IMR-90 (cell line): ENCODE measurements around the gene HAUS7. TPM values are rescaled to one million over a fixed set of nuclear protein-coding genes. Genes with fewer than 3 reads are reported as not detected.
A peak's percentile ranks its signal among the peaks of the same experiment; 100 is the strongest.

Experiments
- ATAC-seq: fragments of 200-7000 bp; cut with Tn5 transposase; 2 replicates; pipeline ENCODE4 v1.9.1; 2020; ENCODE audit warnings: low read depth, mild to moderate bottlenecking, moderate library complexity
- BruUV-seq: library from RNA; stranded (reverse); fragments of 400-500 nt; replicated peaks from 2 replicates; lab custom pipeline; 2021; lab: Mats Ljungman, UMichigan
- CTCF ChIA-PET: fragments of 300-600 bp; formaldehyde crosslinking; extraction: SDS; loops from one replicate; lab custom pipeline; 2021; ENCODE audit warnings: antibody characterized with exemption; lab: Yijun Ruan, JAX
- POLR2A ChIA-PET: fragments of 300-600 bp; sonication (Branson Sonifier 250); formaldehyde crosslinking; loops from one replicate; lab custom pipeline; 2022; ENCODE audit warnings: antibody characterized with exemption; ENCODE audit not compliant: unreplicated experiment; lab: Charles Lee
- DNase-seq: peaks from one replicate; pipeline ENCODE4 v3.0.0; 2013
- H2AFZ ChIP-seq: replicated peaks from 2 replicates; pipeline ENCODE3; 2013; ENCODE audit warnings: low read length, mild to moderate bottlenecking; ENCODE audit not compliant: poor library complexity
- H2AK5ac ChIP-seq: 2 replicates; pipeline ENCODE4 v1.6.1; 2013; ENCODE audit warnings: low read depth, low read length, inconsistent platforms
- H2AK9ac ChIP-seq: replicated peaks from 2 replicates; pipeline ENCODE3; 2013; ENCODE audit warnings: mild to moderate bottlenecking, low read depth, low read length, moderate library complexity; ENCODE audit not compliant: poor library complexity
- H2BK120ac ChIP-seq: 2 replicates; pipeline ENCODE4 v1.6.1; 2013; ENCODE audit warnings: low read depth, low read length, inconsistent platforms
- H2BK15ac ChIP-seq: 3 replicates; pipeline ENCODE4 v1.6.1; 2013; ENCODE audit warnings: low read depth, low read length, inconsistent platforms
- H2BK20ac ChIP-seq: 2 replicates; pipeline ENCODE4 v1.6.1; 2013; ENCODE audit warnings: low read depth, mild to moderate bottlenecking, inconsistent platforms, low read length, moderate library complexity
- H2BK5ac ChIP-seq: 2 replicates; pipeline ENCODE4 v1.6.1; 2013; ENCODE audit warnings: mild to moderate bottlenecking, low read depth, low read length, inconsistent platforms; ENCODE audit not compliant: poor library complexity, severe bottlenecking
- H3K14ac ChIP-seq: replicated peaks from 2 replicates; pipeline ENCODE4 v1.6.1; 2013; ENCODE audit warnings: low read depth, low read length, inconsistent platforms
- H3K18ac ChIP-seq: 2 replicates; pipeline ENCODE4 v1.6.1; 2013; ENCODE audit warnings: low read depth, low read length, control low read depth
- H3K23ac ChIP-seq: 2 replicates; pipeline ENCODE4 v1.6.1; 2013; ENCODE audit warnings: low read depth, low read length, inconsistent platforms
- H3K27ac ChIP-seq: 2 replicates; pipeline ENCODE4 v1.5.1; 2013; ENCODE audit warnings: mild to moderate bottlenecking, control low read depth, low read length; ENCODE audit not compliant: insufficient read depth
- H3K27me3 ChIP-seq: 2 replicates; pipeline ENCODE4 v1.6.1; 2013; ENCODE audit warnings: low read length; ENCODE audit not compliant: control insufficient read depth, insufficient read depth
- H3K36me3 ChIP-seq: 2 replicates; pipeline ENCODE4 v1.6.1; 2013; ENCODE audit warnings: low read length, mixed read lengths; ENCODE audit not compliant: control insufficient read depth, insufficient read depth
- H3K4ac ChIP-seq: 2 replicates; pipeline ENCODE4 v1.6.1; 2013; ENCODE audit warnings: low read depth, low read length, inconsistent platforms
- H3K4me1 ChIP-seq: 2 replicates; pipeline ENCODE4 v1.6.1; 2013; ENCODE audit warnings: low read length, mixed read lengths; ENCODE audit not compliant: control insufficient read depth, insufficient read depth
- H3K4me2 ChIP-seq: 2 replicates; pipeline ENCODE4 v1.6.1; 2013; ENCODE audit warnings: low read depth, mild to moderate bottlenecking, control low read depth, low read length, moderate library complexity
- H3K4me3 ChIP-seq: 2 replicates; pipeline ENCODE4 v1.5.1; 2013; ENCODE audit warnings: low read depth, mild to moderate bottlenecking, control low read depth, low read length, moderate library complexity; ENCODE audit not compliant: insufficient read depth
- H3K56ac ChIP-seq: 2 replicates; pipeline ENCODE4 v1.6.1; 2013; ENCODE audit warnings: low read length, inconsistent platforms; ENCODE audit not compliant: insufficient read depth; ENCODE audit errors: extremely low read depth
- H3K79me1 ChIP-seq, 2 experiments: 2 replicates each; pipeline ENCODE4 v1.6.1; 2013; ENCODE audit warnings: low read length in 2 of 2, inconsistent platforms in 1 of 2, low read depth in 1 of 2
- H3K9ac ChIP-seq: 2 replicates; pipeline ENCODE4 v1.6.1; 2013; ENCODE audit warnings: low read depth, low read length, control low read depth
- H3K9me1 ChIP-seq: 2 replicates; pipeline ENCODE4 v1.6.1; 2013; ENCODE audit warnings: low read length, inconsistent platforms; ENCODE audit not compliant: insufficient read depth
- H3K9me3 ChIP-seq: 2 replicates; pipeline ENCODE4 v1.6.1; 2013; ENCODE audit warnings: low read length; ENCODE audit not compliant: control insufficient read depth, insufficient read depth
- H4K20me1 ChIP-seq: 2 replicates; pipeline ENCODE4 v1.6.1; 2013; ENCODE audit warnings: low read length, inconsistent platforms; ENCODE audit not compliant: insufficient read depth
- H4K5ac ChIP-seq: 2 replicates; pipeline ENCODE4 v1.6.1; 2013; ENCODE audit warnings: mild to moderate bottlenecking, low read depth, low read length, control low read depth
- H4K8ac ChIP-seq, 2 experiments: 2 replicates each; pipeline ENCODE4 v1.6.1; 2013; ENCODE audit warnings: low read depth in 2 of 2, low read length in 2 of 2, control low read depth in 1 of 2, inconsistent platforms in 1 of 2
- H4K91ac ChIP-seq: 2 replicates; pipeline ENCODE4 v1.6.1; 2013; ENCODE audit warnings: low read depth, low read length, inconsistent platforms; ENCODE audit not compliant: insufficient read depth
- BHLHE40 ChIP-seq: fragments of 150-350 bp; IDR thresholded peaks from 2 replicates; pipeline ENCODE4 v1.6.1; 2016; ENCODE audit warnings: mild to moderate bottlenecking, low read depth, low read length
- CEBPB ChIP-seq: IDR thresholded peaks from 2 replicates; pipeline ENCODE4 v1.6.1; 2012; ENCODE audit warnings: low read depth, low read length, improper control_type of control experiment
- CTCF ChIP-seq: conservative IDR thresholded peaks from 2 replicates; pipeline ENCODE4 v1.5.1; 2012; ENCODE audit warnings: mild to moderate bottlenecking, low read depth, low read length, improper control_type of control experiment
- ELK1 ChIP-seq: fragments of 150-350 bp; IDR thresholded peaks from 2 replicates; pipeline ENCODE4 v1.6.1; 2016; ENCODE audit warnings: low read depth, mild to moderate bottlenecking, low read length, moderate library complexity, borderline replicate concordance
- FOS ChIP-seq: fragments of 150-350 bp; IDR thresholded peaks from 2 replicates; pipeline ENCODE4 v1.6.1; 2016; ENCODE audit warnings: low read depth, low read length
- MAFK ChIP-seq: IDR thresholded peaks from 2 replicates; pipeline ENCODE4 v1.6.1; 2012; ENCODE audit warnings: low read depth, low read length, improper control_type of control experiment
- MAZ ChIP-seq: IDR thresholded peaks from 2 replicates; pipeline ENCODE4 v1.6.1; 2012; ENCODE audit warnings: low read depth, mild to moderate bottlenecking, low read length, improper control_type of control experiment, moderate library complexity, borderline replicate concordance
- NFE2L2 ChIP-seq: fragments of 150-350 bp; IDR thresholded peaks from 2 replicates; pipeline ENCODE4 v1.6.1; 2016; ENCODE audit warnings: low read depth, mild to moderate bottlenecking, low read length
- POLR2A ChIP-seq: IDR thresholded peaks from 2 replicates; pipeline ENCODE4 v1.6.1; 2012; ENCODE audit warnings: mild to moderate bottlenecking, low read depth, low read length
- RAD21 ChIP-seq: IDR thresholded peaks from 2 replicates; pipeline ENCODE4 v1.6.1; 2012; ENCODE audit warnings: low read length, improper control_type of control experiment
- RCOR1 ChIP-seq: IDR thresholded peaks from 2 replicates; pipeline ENCODE4 v1.6.1; 2012; ENCODE audit warnings: mild to moderate bottlenecking, low read length, improper control_type of control experiment; ENCODE audit not compliant: insufficient replicate concordance
- RFX5 ChIP-seq: IDR thresholded peaks from 2 replicates; pipeline ENCODE4 v1.8.0; 2012; ENCODE audit warnings: low read depth, mild to moderate bottlenecking, low read length, moderate library complexity
- SMC3 ChIP-seq: fragments of 150-350 bp; IDR thresholded peaks from 2 replicates; pipeline ENCODE4 v1.6.1; 2016; ENCODE audit warnings: low read depth, mild to moderate bottlenecking, antibody characterized with exemption, low read length, moderate library complexity
- WGBS, 2 experiments: methylation state at CpG; one replicate each; pipeline versions ENCODE4 v1.1.5 to v1.1.7; 2013; ENCODE audit warnings: missing lambda C conversion rate in 2 of 2; ENCODE audit not compliant: insufficient read length in 1 of 2; ENCODE audit errors: extremely low coverage in 2 of 2; 5-methylcytosine and 5-hydroxymethylcytosine counted together
- dilution Hi-C: fragments of 300-500 bp; cut with HindIII; formaldehyde crosslinking; loops from one replicate; pipeline ENCODE4 v1.14.3; 2018; ENCODE audit warnings: low sequenced_read_pairs; ENCODE audit not compliant: unreplicated experiment
- in situ Hi-C: fragments of 300-500 bp; cut with MboI; formaldehyde crosslinking; loops from 3 replicates; pipeline ENCODE4 v1.14.3; 2019; ENCODE audit warnings: low sequenced_read_pairs, inconsistent platforms, mixed read lengths
- intact Hi-C: fragments of 100-400 bp; cut with micrococcal nuclease; formaldehyde crosslinking; loops from 2 replicates; pipeline ENCODE4 v1.10.0; 2022
- polyA plus RNA-seq, 3 experiments: library from polyadenylated mRNA; depleted of rRNA; stranded (reverse); fragments of >200 nt; gene quantifications; 2 replicates each; pipeline ENCODE4 v1.2.3, GENCODE V29; 2012; ENCODE audit warnings: low replicate concordance in 1 of 3
- total RNA-seq: library from RNA; depleted of rRNA; stranded (reverse); fragments of >200 nt; gene quantifications from 2 replicates; pipeline ENCODE4 v1.2.3, GENCODE V29; 2012

The HAUS7 gene
- total and polyA plus RNA-seq, 2 of the 4 experiments (the other 2 are of a cell fraction), result 10.8 to 25.9 TPM

GRCh38 chrX:153491918-153492317 lies 21.5 kb upstream of the HAUS7 start:
- H4K8ac ChIP-seq, result no peak overlapping the region
- no peak overlapping the region for H3K4me3 ChIP-seq
- CTCF ChIA-PET, result no interaction called here
- H3K4me1 ChIP-seq, result peaks cover 33% of the 10 kb centered on the region
- ATAC-seq, result no peak
- H2AK5ac ChIP-seq, result peak overlapping the region; percentile 16; the same call in 1 of the 2 replicates
- no peak overlapping the region for H4K91ac ChIP-seq
- H2AK9ac ChIP-seq, result no peak overlapping the region
- H3K9me1 ChIP-seq, result peaks cover 9% of the 10 kb centered on the region
- intact Hi-C loops (no loop called here), in situ Hi-C loops (no loop called here), dilution Hi-C loops (no loop called here)
- no peak overlapping the region for H2BK5ac ChIP-seq
- no peaks in the 10 kb centered on the region for H3K27me3 ChIP-seq
- no peak overlapping the region for H3K56ac ChIP-seq
- H2BK15ac ChIP-seq, result no peak overlapping the region
- H2BK120ac ChIP-seq, result no peak overlapping the region
- no peak overlapping the region for H3K4me2 ChIP-seq
- no peak for DNase-seq
- no peak overlapping the region for H3K9ac ChIP-seq
- no peaks in the 10 kb centered on the region for H3K36me3 ChIP-seq
- POLR2A ChIA-PET, result no interaction called here
- H3K23ac ChIP-seq, result no peak overlapping the region
- no peak overlapping the region for H3K14ac ChIP-seq
- peaks cover 0 to 12% of the 10 kb centered on the region in 2 experiments; a peak in 2 of 4 replicates for H3K79me1 ChIP-seq
- no peak overlapping the region for H3K4ac ChIP-seq
- H2AFZ ChIP-seq, result peak overlapping the region; percentile 75
- TF ChIP-seq SMC3 (no peak), FOS (no peak), RFX5 (no peak), CEBPB (no peak), MAZ (no peak), RCOR1 (no peak), MAFK (no peak), NFE2L2 (no peak), BHLHE40 (no peak), CTCF (no peak), RAD21 (no peak), ELK1 (no peak), POLR2A (no peak)
- no peak overlapping the region for H2BK20ac ChIP-seq
- H3K18ac ChIP-seq, result no peak overlapping the region; the same call in 1 of the 2 replicates
- no TSS peak for BruUV-seq
- peak overlapping the region; percentile 51; the same call in 1 of the 2 replicates for H4K5ac ChIP-seq
- H4K20me1 ChIP-seq, result no peaks in the 10 kb centered on the region
- no peaks in the 10 kb centered on the region; the same call in 1 of the 2 replicates for H3K9me3 ChIP-seq
- peak overlapping the region; percentile 49; the same call in 1 of the 2 replicates for H3K27ac ChIP-seq
- WGBS, 2 experiments, result no CpG with 5 or more reads among the region's 11 CpGs
